Mucosa of rectum (tissue), 2 donors: ENCODE results near the gene KDM4B.

ENCODE experiments used
- H3K27ac ChIP-seq, 2 donors: one replicate each; pipeline ENCODE4 v1.7.0; 2013; ENCODE audit warnings: inconsistent platforms in 2 of 2, low read depth in 2 of 2, low read length in 2 of 2
- H3K27me3 ChIP-seq, 2 donors: one replicate each; pipeline ENCODE4 v1.7.0; 2013; ENCODE audit warnings: low read length in 2 of 2; ENCODE audit not compliant: control insufficient read depth in 2 of 2, insufficient read depth in 2 of 2
- H3K36me3 ChIP-seq, 2 donors: one replicate each; pipeline ENCODE4 v1.7.0; 2013; ENCODE audit warnings: low read length in 2 of 2; ENCODE audit not compliant: control insufficient read depth in 2 of 2, insufficient read depth in 2 of 2
- H3K4me1 ChIP-seq, 2 donors: one replicate each; pipeline ENCODE4 v1.7.0; 2013; ENCODE audit warnings: low read length in 2 of 2, mild to moderate bottlenecking in 1 of 2; ENCODE audit not compliant: control insufficient read depth in 2 of 2, insufficient read depth in 2 of 2
- H3K4me3 ChIP-seq, 2 donors: one replicate each; pipeline ENCODE4 v1.7.0; 2013; ENCODE audit warnings: low read length in 2 of 2
- H3K9ac ChIP-seq, 2 donors: one replicate each; pipeline ENCODE4 v1.7.0; 2013; ENCODE audit warnings: low read length in 2 of 2, low read depth in 1 of 2, mild to moderate bottlenecking in 1 of 2
- H3K9me3 ChIP-seq, 2 donors: one replicate each; pipeline ENCODE4 v1.7.0; 2013; ENCODE audit warnings: low read length in 2 of 2; ENCODE audit not compliant: control insufficient read depth in 2 of 2
- donor health status: healthy.
- donor health status: Normal muscosa, but diverticular disease.

Gene KDM4B

DNA sequence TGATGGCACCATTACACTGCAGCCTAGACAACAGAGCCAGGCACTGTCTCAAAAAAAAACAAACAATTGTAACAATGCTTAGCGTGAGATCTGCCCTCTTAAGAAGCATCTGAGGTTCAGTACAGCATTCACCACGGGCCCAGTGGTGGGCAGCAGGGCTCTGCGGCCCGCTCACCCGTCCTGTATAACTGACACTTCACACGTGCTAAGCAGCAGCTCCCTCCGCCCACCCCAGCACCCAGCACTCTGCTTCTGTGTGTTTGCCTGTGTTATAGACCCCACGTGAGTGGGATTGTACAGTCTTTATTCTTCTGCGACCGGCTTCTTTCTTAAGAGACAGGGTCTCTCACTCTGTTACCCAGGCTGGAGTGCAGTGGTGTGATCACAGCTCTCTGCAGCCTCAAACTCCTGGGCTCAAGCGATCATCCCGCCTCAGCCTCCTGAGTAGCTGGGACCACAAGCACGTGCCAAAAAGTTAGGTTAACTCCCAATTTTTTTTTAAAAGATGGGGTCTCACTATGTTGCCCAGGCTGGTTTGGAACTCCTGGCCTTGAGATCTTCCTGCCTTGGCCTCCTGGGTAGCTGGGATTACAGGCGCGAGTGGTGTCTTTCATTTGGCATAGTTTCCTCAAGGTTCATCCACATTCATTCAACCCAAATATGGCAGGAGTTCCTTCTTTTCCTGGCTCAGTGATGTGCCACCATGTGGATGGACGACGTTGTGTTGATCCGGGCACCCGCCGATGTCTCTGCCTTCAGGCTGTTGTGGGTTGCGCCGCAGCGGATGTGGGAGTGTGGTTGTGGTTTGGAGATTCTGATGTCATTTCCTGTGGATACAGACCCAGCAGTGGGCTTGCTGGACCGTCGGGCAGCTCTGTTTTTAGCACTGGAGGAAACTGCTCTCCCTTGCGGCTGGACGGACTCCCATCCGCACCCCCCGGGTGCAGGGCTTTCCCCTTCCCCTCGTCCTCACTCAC is 170.0 kb downstream of the KDM4B start:
- no peak overlapping the region for H3K27ac ChIP-seq
- H3K9me3 ChIP-seq, result no peaks in the 10 kb centered on the region
- peaks cover 44 to 50% of the 10 kb centered on the region in 2 donors for H3K36me3 ChIP-seq
- no peak overlapping the region for H3K9ac ChIP-seq
- H3K4me3 ChIP-seq, result no peak overlapping the region
- no peaks in the 10 kb centered on the region for H3K27me3 ChIP-seq
- H3K4me1 ChIP-seq, result peaks cover 0 to 6% of the 10 kb centered on the region in 2 donors

- no peak overlapping the region for H3K4me3 ChIP-seq
Observed at GRCh38 chr19:5139583-5140325, 170.8 kb downstream of the KDM4B start.

DNA sequence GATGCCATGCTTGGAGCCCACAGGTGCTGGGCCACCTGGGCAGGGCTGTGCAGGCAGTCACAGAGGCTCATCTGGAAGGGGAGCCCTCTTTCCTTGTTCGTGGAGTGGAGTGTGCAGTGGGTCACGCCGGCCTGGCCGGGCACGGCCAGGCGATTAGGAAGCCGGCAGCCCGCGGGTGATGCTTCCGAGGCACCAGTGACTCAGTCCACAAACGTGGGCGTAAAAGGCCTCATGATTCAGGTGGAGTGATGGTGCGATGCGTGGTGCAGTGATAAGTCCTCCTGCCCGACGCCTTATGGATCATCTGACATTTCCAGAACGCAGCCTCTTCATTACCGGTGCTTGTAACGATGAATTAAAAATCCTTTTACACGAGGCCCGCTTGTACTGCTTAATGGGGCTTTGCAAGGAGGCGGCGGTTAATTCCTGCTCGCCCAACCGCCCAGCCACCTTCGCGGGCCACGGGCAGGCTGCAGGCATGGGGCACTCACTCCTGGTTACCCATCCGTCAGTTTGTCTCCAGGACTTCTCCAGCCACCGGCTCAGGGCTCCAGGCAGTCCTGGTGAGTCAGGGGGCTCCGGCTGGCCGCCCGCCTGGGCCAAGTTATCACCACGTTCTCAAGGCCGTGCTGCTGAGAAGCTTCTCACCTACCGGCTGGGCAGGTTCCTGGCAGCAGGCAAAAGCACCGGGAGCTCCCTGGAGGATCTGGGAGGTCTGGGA is 172.4 kb downstream of the KDM4B start:
- Histone ChIP-seq H3K27me3 (no peaks in the 10 kb centered on the region), H3K36me3 (peaks cover 39 to 40% of the 10 kb centered on the region in 2 donors), H3K27ac (no peak overlapping the region), H3K9me3 (no peaks in the 10 kb centered on the region), H3K4me3 (no peak overlapping the region), H3K9ac (no peak overlapping the region), H3K4me1 (peaks cover 0 to 6% of the 10 kb centered on the region in 2 donors)

More at GRCh38 chr19:5139583-5140325, 170.8 kb downstream of the KDM4B start:
- H3K4me1 ChIP-seq, result peaks cover 0 to 6% of the 10 kb centered on the region in 2 donors
- H3K27me3 ChIP-seq, result no peaks in the 10 kb centered on the region
- H3K36me3 ChIP-seq, result peaks cover 42 to 46% of the 10 kb centered on the region in 2 donors
- no peak overlapping the region for H3K9ac ChIP-seq
- H3K9me3 ChIP-seq, result no peaks in the 10 kb centered on the region
- no peak overlapping the region for H3K27ac ChIP-seq

DNA sequence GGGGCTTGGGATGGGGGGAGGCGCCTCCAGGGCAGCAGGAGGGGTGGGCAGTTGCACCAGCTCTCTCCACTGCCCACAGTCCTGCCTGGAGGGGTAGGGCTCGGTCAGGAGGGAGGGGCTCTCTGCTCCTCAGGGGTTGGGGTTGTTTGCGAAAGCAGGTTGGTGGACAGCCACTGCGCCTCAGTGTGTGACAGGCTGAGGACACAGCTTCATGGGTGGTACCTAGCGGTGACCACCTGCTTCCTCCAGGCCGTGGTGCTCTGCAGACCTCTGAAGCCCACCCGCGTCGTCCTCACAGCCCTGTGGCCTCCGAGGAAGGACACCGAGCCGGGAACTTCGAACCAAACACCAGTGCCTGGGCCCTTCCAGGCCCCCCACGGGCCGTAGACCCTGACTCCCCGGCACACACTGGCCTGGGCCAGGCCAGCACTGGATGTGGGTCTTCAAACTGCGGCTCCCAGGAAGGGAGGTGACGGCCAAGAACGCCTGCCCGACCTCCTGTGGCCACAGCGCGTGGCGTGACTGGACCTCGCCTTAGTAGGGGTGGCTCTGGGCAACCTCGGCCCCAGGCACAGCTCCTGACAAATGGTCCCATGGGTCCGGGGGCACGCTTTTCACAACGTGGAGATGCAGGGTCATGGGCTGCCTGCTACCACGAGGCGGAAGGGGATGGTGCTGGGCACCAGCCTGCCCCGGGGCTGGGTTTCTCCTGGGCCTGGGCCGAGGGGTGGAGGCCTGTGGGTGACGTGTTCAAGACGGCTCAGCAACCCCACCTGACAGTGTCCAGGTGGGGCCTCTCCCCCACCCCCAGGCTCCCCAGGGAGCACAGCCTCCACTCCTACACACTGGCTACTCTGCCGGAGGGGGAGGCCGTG is 173.2 kb downstream of the KDM4B start:
- Histone ChIP-seq H3K4me1 (peaks cover 0 to 6% of the 10 kb centered on the region in 2 donors), H3K36me3 (peaks cover 41% of the 10 kb centered on the region in 2 donors), H3K27ac (no peak overlapping the region), H3K4me3 (no peak overlapping the region), H3K27me3 (no peaks in the 10 kb centered on the region), H3K9me3 (no peaks in the 10 kb centered on the region), H3K9ac (no peak overlapping the region)

- Histone ChIP-seq H3K9me3 (no peaks in the 10 kb centered on the region), H3K9ac (no peak overlapping the region), H3K4me3 (no peak overlapping the region), H3K27ac (no peak overlapping the region), H3K27me3 (no peaks in the 10 kb centered on the region), H3K4me1 (peaks cover 0 to 6% of the 10 kb centered on the region in 2 donors), H3K36me3 (peaks cover 39 to 40% of the 10 kb centered on the region in 2 donors)
Observed at GRCh38 chr19:5142725-5143097, 173.8 kb downstream of the KDM4B start.

- H3K27ac ChIP-seq, result no peak overlapping the region
- H3K4me1 ChIP-seq, result peaks cover 0 to 4% of the 10 kb centered on the region in 2 donors
- H3K36me3 ChIP-seq, result peaks cover 32 to 34% of the 10 kb centered on the region in 2 donors
- no peak overlapping the region for H3K4me3 ChIP-seq
- H3K27me3 ChIP-seq, result no peaks in the 10 kb centered on the region
- no peaks in the 10 kb centered on the region for H3K9me3 ChIP-seq
- H3K9ac ChIP-seq, result no peak overlapping the region
Observed at GRCh38 chr19:5143471-5144411, 174.8 kb downstream of the KDM4B start.

DNA sequence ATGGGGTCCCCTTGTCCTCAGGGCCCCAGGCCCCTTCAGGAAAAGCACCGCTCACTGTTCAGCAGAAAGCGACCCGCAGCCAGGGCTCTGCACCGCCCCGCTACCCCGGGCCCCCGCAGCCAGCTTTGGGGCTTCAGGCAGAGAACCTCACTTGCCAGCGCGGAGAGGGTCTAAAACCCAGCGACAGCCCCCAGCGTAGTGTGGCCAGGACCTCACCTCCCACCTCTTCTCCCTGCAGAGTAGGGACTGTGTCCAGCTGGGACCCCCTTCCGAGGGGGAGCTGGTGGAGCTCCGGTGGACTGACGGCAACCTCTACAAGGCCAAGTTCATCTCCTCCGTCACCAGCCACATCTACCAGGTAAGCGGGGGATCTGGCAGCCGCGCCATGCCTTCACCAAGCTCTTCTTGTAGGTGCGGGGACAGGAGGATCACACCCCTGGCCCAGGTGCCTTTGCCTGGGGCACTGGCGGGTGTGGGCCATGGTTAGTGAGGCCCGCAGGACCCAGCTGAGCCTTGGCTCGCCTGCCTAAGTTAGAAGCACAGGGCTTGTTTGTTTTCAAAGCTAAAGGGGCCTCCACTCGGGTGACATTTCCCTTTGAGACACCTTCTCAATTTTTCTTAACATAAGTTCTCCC is 175.7 kb downstream of the KDM4B start:
- Histone ChIP-seq H3K36me3 (peaks cover 25 to 34% of the 10 kb centered on the region in 2 donors), H3K4me1 (no peaks in the 10 kb centered on the region), H3K4me3 (no peak overlapping the region), H3K9ac (no peak overlapping the region), H3K27ac (no peak overlapping the region), H3K9me3 (no peaks in the 10 kb centered on the region), H3K27me3 (no peaks in the 10 kb centered on the region)

GRCh38 chr19:5145521-5146511 is 176.9 kb downstream of the KDM4B start:
- no peak overlapping the region for H3K27ac ChIP-seq
- H3K4me3 ChIP-seq, result no peak overlapping the region
- H3K4me1 ChIP-seq, result no peaks in the 10 kb centered on the region
- no peaks in the 10 kb centered on the region for H3K9me3 ChIP-seq
- no peak overlapping the region for H3K9ac ChIP-seq
- peaks cover 18 to 35% of the 10 kb centered on the region in 2 donors for H3K36me3 ChIP-seq
- H3K27me3 ChIP-seq, result no peaks in the 10 kb centered on the region
